Measurements from ENCODE around the gene TAC4.

DNA sequence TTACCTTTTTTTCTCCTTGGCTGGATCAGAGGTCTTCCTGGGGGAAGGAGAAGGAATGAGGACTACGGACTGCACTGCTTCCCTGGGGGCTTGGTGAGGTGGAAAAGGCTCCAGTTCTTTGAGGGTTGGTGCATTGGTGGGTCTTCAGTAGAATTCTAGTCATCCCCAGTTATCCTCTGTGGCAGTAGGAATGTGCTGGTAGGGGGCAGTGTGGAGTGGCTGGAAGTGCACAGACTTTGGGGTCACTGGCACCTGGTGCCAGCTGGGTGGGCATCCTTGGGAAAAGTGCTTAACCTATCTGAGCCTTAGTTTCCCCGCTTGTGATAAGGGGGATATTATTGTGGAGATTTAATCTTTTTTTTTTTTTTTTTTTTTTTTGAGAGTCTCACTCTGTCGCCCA is 6.3 kb downstream of the TAC4 start:
- TF ChIP-seq, protein P1, sequence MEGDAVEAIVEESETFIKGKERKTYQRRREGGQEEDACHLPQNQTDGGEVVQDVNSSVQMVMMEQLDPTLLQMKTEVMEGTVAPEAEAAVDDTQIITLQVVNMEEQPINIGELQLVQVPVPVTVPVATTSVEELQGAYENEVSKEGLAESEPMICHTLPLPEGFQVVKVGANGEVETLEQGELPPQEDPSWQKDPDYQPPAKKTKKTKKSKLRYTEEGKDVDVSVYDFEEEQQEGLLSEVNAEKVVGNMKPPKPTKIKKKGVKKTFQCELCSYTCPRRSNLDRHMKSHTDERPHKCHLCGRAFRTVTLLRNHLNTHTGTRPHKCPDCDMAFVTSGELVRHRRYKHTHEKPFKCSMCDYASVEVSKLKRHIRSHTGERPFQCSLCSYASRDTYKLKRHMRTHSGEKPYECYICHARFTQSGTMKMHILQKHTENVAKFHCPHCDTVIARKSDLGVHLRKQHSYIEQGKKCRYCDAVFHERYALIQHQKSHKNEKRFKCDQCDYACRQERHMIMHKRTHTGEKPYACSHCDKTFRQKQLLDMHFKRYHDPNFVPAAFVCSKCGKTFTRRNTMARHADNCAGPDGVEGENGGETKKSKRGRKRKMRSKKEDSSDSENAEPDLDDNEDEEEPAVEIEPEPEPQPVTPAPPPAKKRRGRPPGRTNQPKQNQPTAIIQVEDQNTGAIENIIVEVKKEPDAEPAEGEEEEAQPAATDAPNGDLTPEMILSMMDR (IDR thresholded peaks at IDR 0.05) = no peak
- TF ChIP-seq POLR2A (IDR thresholded peaks at IDR 0.05) = no peak

Measured in breast epithelium (tissue), 3 donors.